Endodermal cell (in vitro differentiated cells): ENCODE data around the gene SYNGAP1. TPM values are rescaled to one million over a fixed set of nuclear protein-coding genes. Genes with fewer than 3 reads are reported as not detected.

Experiments
- DNase-seq: peaks from one replicate; pipeline ENCODE4 v3.0.0-alpha.2; 2017
- H3K27ac ChIP-seq: 2 replicates; pipeline ENCODE4 v1.5.1; 2013; ENCODE audit warnings: mild to moderate bottlenecking, low read depth, low read length, moderate library complexity
- H3K27me3 ChIP-seq: 2 replicates; pipeline ENCODE4 v1.6.1; 2013; ENCODE audit warnings: mild to moderate bottlenecking, low read length, moderate library complexity; ENCODE audit not compliant: insufficient read depth, control insufficient read depth, poor library complexity, severe bottlenecking
- H3K36me3 ChIP-seq: 2 replicates; pipeline ENCODE4 v1.7.0; 2013; ENCODE audit warnings: mild to moderate bottlenecking, low read length, moderate library complexity; ENCODE audit not compliant: control insufficient read depth, insufficient read depth
- H3K4me1 ChIP-seq: one replicate; pipeline ENCODE4 v1.7.0; 2013; ENCODE audit warnings: low read length; ENCODE audit not compliant: control insufficient read depth, insufficient read depth
- H3K4me3 ChIP-seq: 2 replicates; pipeline ENCODE4 v1.5.1; 2013; ENCODE audit warnings: mild to moderate bottlenecking, low read length, moderate library complexity
- H3K9ac ChIP-seq: 2 replicates; pipeline ENCODE4 v1.6.1; 2013; ENCODE audit warnings: mild to moderate bottlenecking, low read length, moderate library complexity; ENCODE audit not compliant: poor library complexity, severe bottlenecking; ENCODE audit errors: extremely low read depth
- H3K9me3 ChIP-seq: 2 replicates; pipeline ENCODE4 v1.6.1; 2013; ENCODE audit warnings: mild to moderate bottlenecking, low read length, moderate library complexity; ENCODE audit not compliant: control insufficient read depth
- H3K27ac Mint-ChIP-seq: 2 replicates; pipeline ENCODE4 v1.8.0; 2020; ENCODE audit warnings: mixed read lengths
- H3K27me3 Mint-ChIP-seq: 2 replicates; pipeline ENCODE4 v1.8.0; 2021; ENCODE audit warnings: mild to moderate bottlenecking, mixed read lengths; ENCODE audit not compliant: insufficient read depth
- H3K36me3 Mint-ChIP-seq: 2 replicates; pipeline ENCODE4 v1.8.0; 2020; ENCODE audit warnings: low read depth, mixed read lengths
- H3K4me1 Mint-ChIP-seq: 2 replicates; pipeline ENCODE4 v1.8.0; 2020; ENCODE audit warnings: mixed read lengths
- H3K4me3 Mint-ChIP-seq: 2 replicates; pipeline ENCODE4 v1.8.0; 2020; ENCODE audit warnings: mild to moderate bottlenecking, moderate library complexity, mixed read lengths
- H3K9me3 Mint-ChIP-seq: 2 replicates; pipeline ENCODE4 v1.8.0; 2020; ENCODE audit warnings: mild to moderate bottlenecking, mixed read lengths
- CTCF ChIP-seq: fragments of 200-600 bp; sonication (generic); conservative IDR thresholded peaks from 2 replicates; pipeline ENCODE4 v1.5.0; 2021; ENCODE audit warnings: antibody characterized with exemption, mild to moderate bottlenecking
- WGBS, 2 experiments: methylation state at CpG; one replicate each; pipeline versions ENCODE4 v1.1.5 to v1.1.7; 2013; ENCODE audit warnings: missing lambda C conversion rate in 2 of 2, mixed read lengths in 1 of 2; ENCODE audit not compliant: insufficient coverage in 1 of 2, insufficient read length in 1 of 2; 5-methylcytosine and 5-hydroxymethylcytosine counted together
- total RNA-seq, 2 donors: library from RNA; stranded (reverse); fragmentation: NEBNext Ultra II Directional in 1 of 2; extraction: Animal tissue kit (Norgen Biotek cat#: 25700) in 1 of 2; gene quantifications; 2 replicates in 1 of 2; 3 replicates in 1 of 2; pipeline ENCODE4 v1.2.1, GENCODE V29; 2021

SYNGAP1 gene
- total RNA-seq, 2 donors from 2014 or later = 90.2 to 94.2 TPM

- Histone ChIP-seq H3K27ac (no peak overlapping the region), H3K4me3 (no peak overlapping the region), H3K9ac (no peak overlapping the region), H3K27me3 (no peaks in the 10 kb centered on the region), H3K36me3 (peaks cover 23% of the 10 kb centered on the region), H3K4me1 (no peaks in the 10 kb centered on the region), H3K9me3 (no peaks in the 10 kb centered on the region)
- no peak overlapping the region for H3K4me3 Mint-ChIP-seq
- peaks cover 23% of the 10 kb centered on the region for H3K36me3 Mint-ChIP-seq
- no peak overlapping the region for H3K27ac Mint-ChIP-seq
- 78 to 85% methylated on average over 2 to 3 of the region's 3 CpGs for WGBS, 2 experiments
- peaks cover 20% of the 10 kb centered on the region for H3K27me3 Mint-ChIP-seq
- no peak for DNase-seq
- TF ChIP-seq CTCF = no peak
- peaks cover 8% of the 10 kb centered on the region for H3K4me1 Mint-ChIP-seq
- H3K9me3 Mint-ChIP-seq = no peaks in the 10 kb centered on the region
Measured at GRCh38 chr6:33458676-33459075, 38.8 kb downstream of the SYNGAP1 start.

DNA sequence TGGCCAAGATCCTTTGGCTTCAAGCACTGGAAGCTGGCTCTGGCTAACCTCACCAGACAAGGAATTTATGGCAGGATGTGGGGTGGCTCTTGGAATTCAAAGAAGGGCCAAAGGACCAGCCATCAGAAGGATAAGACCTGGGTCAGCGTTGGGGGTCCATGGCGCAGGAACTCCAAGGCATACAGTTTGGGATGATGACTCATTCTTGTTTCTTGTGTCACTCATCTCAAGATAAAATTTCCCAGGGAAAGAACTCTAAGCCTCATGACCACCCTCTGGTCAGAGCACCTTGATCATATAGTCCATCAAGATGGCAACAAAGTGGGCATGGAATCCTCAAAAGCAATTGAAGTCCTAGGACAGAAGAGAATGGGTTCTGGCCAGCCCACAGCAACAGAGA lies 39.4 kb downstream of the SYNGAP1 start:
- Histone ChIP-seq H3K4me1 (no peaks in the 10 kb centered on the region), H3K9me3 (no peaks in the 10 kb centered on the region), H3K27me3 (no peaks in the 10 kb centered on the region), H3K27ac (no peak overlapping the region), H3K9ac (no peak overlapping the region), H3K4me3 (no peak overlapping the region), H3K36me3 (peaks cover 23% of the 10 kb centered on the region)
- Mint-ChIP-seq H3K4me1 (peaks cover 7% of the 10 kb centered on the region), H3K27ac (no peak overlapping the region), H3K27me3 (peaks cover 21% of the 10 kb centered on the region), H3K9me3 (no peaks in the 10 kb centered on the region), H3K36me3 (peaks cover 23% of the 10 kb centered on the region), H3K4me3 (no peak overlapping the region)
- 94% methylated on average over 2 of the region's 2 CpGs; no CpG with 5 or more reads in 1 of the 2 experiments for WGBS, 2 experiments
- no peak for TF ChIP-seq CTCF
- DNase-seq = no peak

DNA sequence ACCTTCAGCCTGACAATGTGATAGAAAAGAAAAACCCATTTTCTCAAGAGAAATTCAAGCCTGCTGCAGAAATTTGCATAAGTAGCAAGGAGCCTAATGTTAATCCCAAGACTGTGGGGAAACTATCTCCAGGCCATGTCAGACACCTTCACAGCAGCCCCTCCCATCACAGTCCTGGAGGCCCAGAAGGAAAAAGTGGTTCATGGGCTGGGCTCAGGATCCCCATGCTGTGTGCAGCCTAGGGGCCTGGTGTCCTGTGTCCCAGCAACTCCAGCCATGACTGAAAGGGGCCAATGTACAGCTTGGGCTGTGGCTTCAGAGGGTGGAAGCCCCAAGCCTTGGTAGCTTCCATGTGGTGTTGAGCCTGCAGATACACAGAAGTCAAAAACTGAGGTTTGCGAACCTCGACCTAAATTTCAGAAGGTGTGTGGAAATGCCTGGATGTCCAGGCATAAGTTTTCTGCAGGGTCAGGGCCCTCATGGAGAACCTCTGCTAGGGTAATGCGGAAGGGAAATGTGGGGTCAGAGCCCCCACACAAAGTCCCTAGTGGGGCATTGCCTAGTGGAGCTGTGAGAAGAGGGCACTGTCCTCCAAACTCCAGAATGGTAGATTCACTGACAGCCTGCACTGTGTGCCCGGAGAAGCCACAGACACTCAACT lies 46.3 kb downstream of the SYNGAP1 start:
- Histone ChIP-seq H3K9ac (no peak overlapping the region), H3K27me3 (no peaks in the 10 kb centered on the region), H3K4me1 (no peaks in the 10 kb centered on the region), H3K27ac (no peak overlapping the region), H3K4me3 (no peak overlapping the region), H3K36me3 (no peaks in the 10 kb centered on the region), H3K9me3 (peaks cover 18% of the 10 kb centered on the region)
- Mint-ChIP-seq H3K36me3 (no peaks in the 10 kb centered on the region), H3K9me3 (peaks cover 23% of the 10 kb centered on the region), H3K27me3 (peaks cover 15% of the 10 kb centered on the region), H3K27ac (no peak overlapping the region), H3K4me3 (no peak overlapping the region), H3K4me1 (peaks cover 4% of the 10 kb centered on the region)
- WGBS, 2 experiments = 93 to 94% methylated on average over 4 of the region's 4 CpGs
- TF ChIP-seq CTCF = no peak
- DNase-seq = no peak
